Right atrium auricular region (tissue), 2 donors: Measurements from ENCODE around the gene SURF4. TPM values are rescaled to one million over a fixed set of nuclear protein-coding genes. Genes with fewer than 3 reads are reported as not detected.
"Not testable (repeated sequence)": the region's sequence is repeated elsewhere in the genome, so short reads cannot be mapped to it uniquely, and the experiment has no call there.

ENCODE experiments used
- DNase-seq: peaks from one replicate; pipeline ENCODE4 v3.0.0-alpha.2; 2019; ENCODE audit warnings: low spot score
- H3K27ac ChIP-seq, 2 donors: fragments of 200-600 bp; sonication (generic); 1 replicate in 1 of 2; 2 replicates in 1 of 2; pipeline ENCODE4 v1.5.1; 2016 to 2019
- H3K27me3 ChIP-seq, 2 donors: fragments of 200-600 bp; sonication (generic); one replicate each; pipeline versions ENCODE4 v1.5.1 to v1.6.0; 2017 to 2019
- H3K36me3 ChIP-seq: fragments of 200-600 bp; sonication (generic); one replicate; pipeline ENCODE4 v1.5.1; 2016
- H3K4me1 ChIP-seq, 2 donors: fragments of 200-600 bp; sonication (generic); one replicate each; pipeline versions ENCODE4 v1.5.1 to v1.6.0; 2017 to 2019
- H3K4me3 ChIP-seq, 2 donors: fragments of 200-600 bp; sonication (generic); 1 replicate in 1 of 2; 2 replicates in 1 of 2; pipeline ENCODE4 v1.5.1; 2017 to 2019; ENCODE audit warnings: mild to moderate bottlenecking in 1 of 2, moderate library complexity in 1 of 2
- H3K9me3 ChIP-seq, 2 donors: fragments of 200-600 bp; sonication (generic); one replicate each; pipeline ENCODE4 v1.5.1; 2019
- total RNA-seq, 2 donors: library from RNA; depleted of rRNA; stranded (reverse); fragments of >200 nt; gene quantifications; one replicate each; pipeline ENCODE4 v1.1.0, GENCODE V29; 2016
- TF ChIP-seq, protein P1 (sequence below), 2 donors: fragments of 200-600 bp; sonication (generic); IDR thresholded peaks; one replicate each; pipeline ENCODE4 v1.5.1; 2019; ENCODE audit warnings: antibody characterized with exemption in 2 of 2

The SURF4 gene
- total RNA-seq, 2 donors from 2014 or later = 96.0 to 124 TPM

DNA sequence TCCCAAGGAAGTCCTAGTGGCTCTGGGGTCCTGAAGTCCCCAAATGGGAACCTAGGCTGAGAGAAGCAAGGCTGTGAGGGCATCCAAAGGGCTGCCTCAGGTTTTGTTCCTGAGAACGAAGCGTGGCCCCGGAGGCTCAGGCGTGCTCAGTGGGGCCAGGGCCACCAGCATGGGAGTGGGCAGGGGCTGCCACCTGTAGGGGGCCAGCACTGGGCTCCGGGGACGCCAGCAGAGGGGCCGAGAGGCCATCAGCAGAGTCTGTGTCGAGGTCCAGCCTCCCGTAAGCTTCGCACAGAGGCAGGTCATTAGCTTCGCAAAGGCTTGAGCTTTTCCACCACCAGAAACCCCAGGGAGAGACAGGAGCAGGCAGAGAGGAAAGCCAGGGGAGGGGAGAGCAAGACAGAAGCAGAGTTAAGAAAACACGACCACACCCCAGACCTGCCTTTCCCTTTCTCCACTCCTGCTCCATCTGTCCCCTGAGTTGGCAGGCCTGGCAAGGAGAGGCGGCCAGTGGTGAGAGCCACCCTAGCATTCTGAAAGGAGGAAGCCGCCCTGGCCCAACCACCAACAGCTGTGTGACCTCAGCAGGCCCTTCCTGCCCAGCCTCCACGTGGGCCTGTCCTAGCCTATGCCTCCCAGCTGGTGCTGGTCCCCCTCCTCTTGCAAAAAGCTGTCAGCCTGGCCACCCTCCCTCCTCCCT lies 34.3 kb downstream of the SURF4 start:
- Histone ChIP-seq H3K4me3 (no peak overlapping the region), H3K4me1 (peaks cover 0 to 19% of the 10 kb centered on the region in 2 donors), H3K27me3 (no peaks in the 10 kb centered on the region), H3K9me3 (no peaks in the 10 kb centered on the region), H3K36me3 (peaks cover 41% of the 10 kb centered on the region), H3K27ac (peak overlapping the region in 1 of 2 donors; percentile 16)
- TF ChIP-seq, protein P1, sequence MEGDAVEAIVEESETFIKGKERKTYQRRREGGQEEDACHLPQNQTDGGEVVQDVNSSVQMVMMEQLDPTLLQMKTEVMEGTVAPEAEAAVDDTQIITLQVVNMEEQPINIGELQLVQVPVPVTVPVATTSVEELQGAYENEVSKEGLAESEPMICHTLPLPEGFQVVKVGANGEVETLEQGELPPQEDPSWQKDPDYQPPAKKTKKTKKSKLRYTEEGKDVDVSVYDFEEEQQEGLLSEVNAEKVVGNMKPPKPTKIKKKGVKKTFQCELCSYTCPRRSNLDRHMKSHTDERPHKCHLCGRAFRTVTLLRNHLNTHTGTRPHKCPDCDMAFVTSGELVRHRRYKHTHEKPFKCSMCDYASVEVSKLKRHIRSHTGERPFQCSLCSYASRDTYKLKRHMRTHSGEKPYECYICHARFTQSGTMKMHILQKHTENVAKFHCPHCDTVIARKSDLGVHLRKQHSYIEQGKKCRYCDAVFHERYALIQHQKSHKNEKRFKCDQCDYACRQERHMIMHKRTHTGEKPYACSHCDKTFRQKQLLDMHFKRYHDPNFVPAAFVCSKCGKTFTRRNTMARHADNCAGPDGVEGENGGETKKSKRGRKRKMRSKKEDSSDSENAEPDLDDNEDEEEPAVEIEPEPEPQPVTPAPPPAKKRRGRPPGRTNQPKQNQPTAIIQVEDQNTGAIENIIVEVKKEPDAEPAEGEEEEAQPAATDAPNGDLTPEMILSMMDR (IDR thresholded peaks at IDR 0.05) = no peak
- DNase-seq = peak; percentile 66

DNA sequence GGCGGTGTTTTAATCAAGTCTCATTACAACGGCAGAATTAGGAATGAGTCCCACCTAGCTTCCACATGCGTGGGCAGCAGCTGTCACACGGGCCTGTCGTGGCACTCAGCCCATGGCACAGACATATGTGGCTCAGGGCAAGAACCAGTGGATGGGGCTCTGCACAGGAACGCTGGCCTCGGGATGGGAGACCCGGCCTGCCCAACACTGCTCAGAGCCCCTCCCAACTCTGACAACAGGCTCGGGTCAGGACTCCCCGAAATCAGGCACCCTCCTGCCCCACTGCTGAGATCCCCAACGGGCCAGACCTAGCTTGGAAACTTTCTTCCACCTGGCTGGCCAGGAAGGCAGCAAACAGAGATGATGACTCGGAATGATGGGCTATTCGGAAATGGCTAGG lies 34.9 kb downstream of the SURF4 start:
- DNase-seq = no peak
- TF ChIP-seq, protein P1 (IDR thresholded peaks at IDR 0.05) = no peak

DNA sequence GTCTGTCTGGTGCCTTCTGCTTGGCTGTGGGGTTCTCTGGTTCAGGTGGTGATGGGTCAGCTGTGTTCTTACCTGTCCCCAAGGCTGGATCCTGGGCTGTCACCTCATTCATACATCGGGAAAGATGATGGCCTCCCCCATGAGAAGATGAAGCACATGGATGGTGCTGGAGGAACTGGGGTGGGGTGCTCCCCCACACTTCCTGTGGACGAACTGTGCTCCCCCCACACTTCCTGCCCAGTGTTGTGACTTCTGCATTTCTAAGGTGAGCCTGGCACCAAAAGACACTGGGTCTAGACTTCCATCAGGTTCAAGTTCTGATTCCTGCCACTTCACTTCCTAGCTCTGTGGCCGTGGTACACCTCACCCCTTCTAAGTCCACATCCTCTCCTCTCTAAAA lies 35.6 kb downstream of the SURF4 start:
- TF ChIP-seq, protein P1 (IDR thresholded peaks at IDR 0.05) = no peak
- Histone ChIP-seq H3K27ac (no peak overlapping the region), H3K9me3 (no peaks in the 10 kb centered on the region), H3K27me3 (no peaks in the 10 kb centered on the region), H3K4me1 (peaks cover 0 to 19% of the 10 kb centered on the region in 2 donors), H3K36me3 (peaks cover 41% of the 10 kb centered on the region), H3K4me3 (no peak overlapping the region)
- no peak for DNase-seq

More for the DNA sequence above, 34.9 kb downstream of the SURF4 start:
- Histone ChIP-seq H3K4me3 (no peak overlapping the region), H3K27me3 (no peaks in the 10 kb centered on the region), H3K4me1 (peaks cover 0 to 17% of the 10 kb centered on the region in 2 donors), H3K9me3 (no peaks in the 10 kb centered on the region), H3K36me3 (peaks cover 41% of the 10 kb centered on the region), H3K27ac (peak overlapping the region in 1 of 2 donors; percentile 16)

DNA sequence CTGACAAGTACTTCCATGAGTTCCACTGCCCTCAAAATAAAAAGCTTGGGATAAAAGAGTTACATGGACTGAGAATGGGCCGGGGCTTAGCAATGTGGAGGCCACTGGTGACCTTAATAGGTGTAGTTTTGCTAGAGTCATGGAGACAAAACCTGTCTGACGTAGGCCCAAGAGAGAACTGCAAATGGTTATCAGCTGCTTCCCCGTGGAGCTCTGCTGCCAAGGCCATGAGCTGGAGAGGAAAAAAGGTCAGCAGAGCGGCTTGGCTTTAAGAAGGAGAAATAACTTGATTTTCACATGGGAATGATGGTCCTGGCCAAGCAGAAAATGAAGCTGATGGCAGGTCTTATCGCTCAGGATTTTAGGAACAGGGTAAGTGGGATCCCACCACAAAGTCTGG lies 36.2 kb downstream of the SURF4 start:
- H3K9me3 ChIP-seq = no peaks in the 10 kb centered on the region
- no peak overlapping the region for H3K4me3 ChIP-seq
- H3K27me3 ChIP-seq = no peaks in the 10 kb centered on the region
- TF ChIP-seq, protein P1 (IDR thresholded peaks at IDR 0.05) = no peak
- no peak for DNase-seq
- peaks cover 37% of the 10 kb centered on the region for H3K36me3 ChIP-seq
- H3K4me1 ChIP-seq = peaks cover 0 to 25% of the 10 kb centered on the region in 2 donors
- no peak overlapping the region for H3K27ac ChIP-seq

DNA sequence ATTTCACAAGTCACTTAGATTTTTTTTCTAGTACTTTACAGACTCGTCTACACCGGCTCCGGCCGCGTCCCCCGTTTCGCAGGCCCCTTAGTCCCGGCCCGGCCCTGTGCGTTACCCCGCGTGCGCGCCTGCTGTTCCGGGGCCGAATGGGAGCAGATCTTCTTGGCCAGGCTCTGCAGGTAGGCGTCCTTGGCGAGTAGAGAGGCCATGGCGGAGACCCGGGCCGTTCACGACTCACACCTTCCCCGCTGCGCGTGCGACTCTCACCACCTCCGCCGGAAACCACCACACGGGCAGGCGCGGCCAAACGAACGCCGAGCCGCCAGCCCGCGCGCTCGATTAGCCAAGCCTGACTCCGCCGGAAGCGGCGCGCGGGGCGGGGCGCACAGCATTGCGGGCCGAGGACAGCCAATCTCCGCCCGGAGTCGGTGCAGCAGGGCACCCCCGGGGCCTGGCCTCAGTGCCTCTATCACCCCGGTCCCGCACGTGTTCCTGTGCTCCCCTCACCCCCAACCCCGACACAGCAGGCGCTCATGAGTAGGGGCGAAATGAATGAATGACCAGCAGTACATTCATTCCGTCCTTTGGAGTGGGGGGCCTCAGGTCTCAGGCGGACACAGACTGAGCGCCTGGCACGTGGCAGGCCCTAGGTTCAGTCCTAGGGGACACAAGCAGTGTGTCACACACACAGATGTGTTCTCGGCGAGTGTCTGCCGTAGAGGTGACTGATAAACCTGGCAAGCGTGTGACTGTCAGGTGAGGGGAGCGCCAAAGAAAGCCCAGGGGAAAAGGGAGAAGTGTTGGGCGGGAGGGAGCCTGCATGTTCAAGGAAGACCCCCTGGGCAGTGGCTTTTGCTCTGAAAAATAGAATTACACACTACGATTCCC lies 39.7 kb downstream of the SURF4 start, which contains the start of gene SURF6:
TSS of gene SURF6 (minus strand) at position 265 of the 888 bp plus-strand sequence. CDS start at position 209, 56 bp downstream.
- H3K9me3 ChIP-seq = no peaks in the 10 kb centered on the region
- DNase-seq = peak; percentile 89
- no peaks in the 10 kb centered on the region for H3K27me3 ChIP-seq
- peak within 1 kb of the TSS; percentile 64 to 68 for H3K27ac ChIP-seq
- peaks cover 0 to 39% of the 10 kb centered on the region in 2 donors for H3K4me1 ChIP-seq
- TF ChIP-seq, protein P1 (IDR thresholded peaks at IDR 0.05) = no peak
- H3K4me3 ChIP-seq = peak within 1 kb of the TSS; percentile 80 to 85
- peaks cover 38% of the 10 kb centered on the region for H3K36me3 ChIP-seq

DNA sequence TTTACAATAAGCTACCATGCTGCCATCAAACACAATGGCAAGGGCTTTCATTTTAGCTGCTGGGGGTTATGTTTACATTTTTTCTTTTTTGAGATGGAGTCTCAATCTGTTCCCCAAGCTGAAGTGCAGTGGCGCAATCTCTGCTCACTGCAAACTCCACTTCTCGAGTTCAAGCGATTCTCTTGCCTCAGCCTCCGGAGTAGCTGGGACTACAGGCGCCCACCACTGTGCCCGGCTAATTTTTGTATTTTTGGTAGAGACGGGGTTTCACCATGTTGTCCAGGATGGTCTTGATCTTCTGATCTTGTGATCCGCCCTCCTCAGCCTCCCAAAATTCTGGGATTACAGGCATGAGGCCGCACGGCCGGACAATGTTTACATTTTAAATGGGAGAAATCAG lies 41.0 kb downstream of the SURF4 start:
- peaks cover 44% of the 10 kb centered on the region for H3K36me3 ChIP-seq
- not testable (repeated sequence) for DNase-seq

More for the DNA sequence above, 41.0 kb downstream of the SURF4 start:
- not testable (repeated sequence) for H3K9me3 ChIP-seq, H3K27me3 ChIP-seq, H3K27ac ChIP-seq
- H3K4me1 ChIP-seq = peaks cover 0 to 36% of the 10 kb centered on the region in 2 donors
- peak overlapping the region; percentile 80 to 85 for H3K4me3 ChIP-seq
